HG03432 (cell line): Measurements from ENCODE around the gene CCDC180.
"Not testable (repeated sequence)": the region's sequence is repeated elsewhere in the genome, so short reads cannot be mapped to it uniquely, and the experiment has no call there.

Experiments
- ATAC-seq: cut with Tn5 transposase; IDR thresholded peaks from one replicate; pipeline ENCODE4 v1.9.1; 2021; ENCODE audit warnings: mild to moderate bottlenecking, moderate library complexity; ENCODE audit not compliant: unreplicated experiment

Gene CCDC180

GRCh38 chr9:97307500-97308163 lies at the start of gene CCDC180:
CCDC180 (plus strand) TSS chr9:97307659; CDS start chr9:97308064, 405 bp downstream.
- ATAC-seq: no peak

GRCh38 chr9:97259834-97260514 lies 47.5 kb upstream of the CCDC180 start:
- ATAC-seq: not testable (repeated sequence)

GRCh38 chr9:97271292-97271691 lies 36.2 kb upstream of the CCDC180 start:
- ATAC-seq: no peak

- no peak for ATAC-seq
Observed at GRCh38 chr9:97272072-97272471, 35.4 kb upstream of the CCDC180 start.

- no peak for ATAC-seq
Observed at GRCh38 chr9:97276310-97276852, 31.1 kb upstream of the CCDC180 start.

- ATAC-seq: no peak
Observed at GRCh38 chr9:97277953-97278352, 29.5 kb upstream of the CCDC180 start.

- no peak for ATAC-seq
Observed at GRCh38 chr9:97280755-97281330, 26.6 kb upstream of the CCDC180 start.

GRCh38 chr9:97283768-97284167 lies 23.7 kb upstream of the CCDC180 start:
- ATAC-seq: no peak

GRCh38 chr9:97284798-97285197 lies 22.7 kb upstream of the CCDC180 start:
- ATAC-seq: no peak

GRCh38 chr9:97292200-97292599 lies 15.3 kb upstream of the CCDC180 start:
- no peak for ATAC-seq

GRCh38 chr9:97293207-97293721 lies 14.2 kb upstream of the CCDC180 start:
- no peak for ATAC-seq

GRCh38 chr9:97293818-97294217 lies 13.6 kb upstream of the CCDC180 start:
- no peak for ATAC-seq

- no peak for ATAC-seq
Observed at GRCh38 chr9:97297889-97298288, 9.6 kb upstream of the CCDC180 start.

- ATAC-seq: peak; percentile 79
Observed at GRCh38 chr9:97299809-97300414, 7.5 kb upstream of the CCDC180 start.

- ATAC-seq: no peak
Observed at GRCh38 chr9:97300586-97300985, 6.9 kb upstream of the CCDC180 start.

- no peak for ATAC-seq
Observed at GRCh38 chr9:97301974-97302373, 5.5 kb upstream of the CCDC180 start.

- ATAC-seq: no peak
Observed at GRCh38 chr9:97304586-97304985, 2.9 kb upstream of the CCDC180 start.

GRCh38 chr9:97305501-97306298 lies 1.8 kb upstream of the CCDC180 start:
- ATAC-seq: no peak

- no peak for ATAC-seq
Observed at GRCh38 chr9:97307091-97307490, 368 bp upstream of the CCDC180 start.

- no peak for ATAC-seq
Observed at GRCh38 chr9:97309260-97309659, 1.8 kb downstream of the CCDC180 start.
